Heart left ventricle (tissue), 13 donors: ENCODE results near the gene C17orf75.

ENCODE experiments used
- CTCF ChIP-seq, 12 donors: fragments of 200-600 bp; sonication (generic) in 4 of 12; IDR thresholded peaks; one replicate each; pipeline versions ENCODE4 v1.5.0 to v1.8.0; 2018 to 2022; ENCODE audit warnings: antibody characterized with exemption in 12 of 12, mild to moderate bottlenecking in 5 of 12
- POLR2A ChIP-seq, 2 donors: fragments of 450-650 bp; IDR thresholded peaks; one replicate each; pipeline ENCODE4 v1.6.1; 2017; ENCODE audit warnings: antibody characterized with exemption in 2 of 2, mild to moderate bottlenecking in 2 of 2, moderate library complexity in 2 of 2
- donor health status: ischemic (EF 13 %, LVEDD 7.1; RV severe dilation, severe dysfunction).
- donor health status: DM: no; HTN: yes; CAD: no.
- donor health status: DM: no; HTN: no; CAD: no.
- donor health status: ischemic (EF 25% LVEDD 6.9; RV normal size, moderate dysfunction).
- donor health status: ischemic (EF 25% LVEDD 5.7; RV mildly dilated, moderate dysfunction).
- donor health status: ischemic (EF 35%, LVEDD 5.7; RV mildly dilated, moderate dysfunction).
- donor health status: nonischemic (EF 11% LVEDD 7.7; RV severe dilation, severe dysfunction).
- donor health status: DM: yes; HTN: yes; CAD: no.
- donor health status: PGD.
- donor health status: ischemic (EF 29% LVEDD 5.4; RV normal size, mild dysfunction).
- donor health status: nonischemic (EF 23%, LVEDD 6.1; RV moderate dilation, normal function).

DNA sequence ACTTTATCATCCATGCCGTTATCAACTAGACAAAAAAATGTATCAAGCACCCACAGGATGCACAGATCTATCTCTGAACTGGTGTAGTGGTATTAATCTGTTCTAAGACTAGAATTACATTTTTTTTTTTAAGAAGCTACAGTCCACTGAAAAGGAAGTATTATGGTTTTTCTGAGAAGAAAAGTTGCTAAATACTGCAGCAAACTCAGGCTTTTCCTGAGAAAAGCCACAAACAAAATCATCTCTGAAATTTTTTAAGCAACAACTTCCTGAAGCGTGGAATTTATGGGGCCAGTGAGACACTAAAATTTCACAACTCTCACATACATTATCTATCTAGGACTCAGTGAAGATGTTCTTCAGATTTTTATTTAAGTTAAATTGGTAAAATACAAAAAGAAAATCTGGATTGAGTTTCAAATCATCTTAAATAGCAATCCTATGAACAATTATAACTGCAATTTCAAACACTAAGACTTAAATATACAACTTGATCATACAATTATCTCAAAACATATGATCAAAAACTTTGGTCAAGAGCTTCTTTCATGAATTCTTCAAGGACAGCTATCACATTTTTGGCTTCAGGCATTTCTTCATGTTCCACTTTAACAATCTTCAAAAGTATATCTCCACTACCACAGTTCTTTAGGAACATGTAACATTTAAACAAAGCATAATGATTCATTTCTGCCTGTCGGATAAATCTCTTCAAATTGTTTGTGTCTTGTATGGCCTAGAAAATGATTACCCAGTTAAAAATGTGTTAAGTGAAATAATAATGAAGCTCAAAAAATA lies 10.5 kb downstream of the C17orf75 start:
- no peak for TF ChIP-seq CTCF (IDR thresholded peaks at IDR 0.05)
- no peak for TF ChIP-seq POLR2A (IDR thresholded peaks at IDR 0.05)
